GM12892 (cell line): Measurements from ENCODE around the gene GPC5.

Experiments used
- POLR2A ChIP-seq: IDR thresholded peaks from 2 replicates; pipeline ENCODE4 v1.6.1; 2011; ENCODE audit warnings: low read depth, low read length, control low read depth
- POLR2AphosphoS5 ChIP-seq: IDR thresholded peaks from 2 replicates; pipeline ENCODE4 v1.6.1; 2011; ENCODE audit warnings: low read depth, low read length, control low read depth

- TF ChIP-seq POLR2A: no peak
- no peak for TF ChIP-seq POLR2AphosphoS5
Measured at GRCh38 chr13:92461831-92462230, 1063.4 kb downstream of the GPC5 start.
